ENCODE measurements around the gene OR5AU1.
A peak's percentile ranks its signal among the peaks of the same experiment; 100 is the strongest.

The OR5AU1 gene

DNA sequence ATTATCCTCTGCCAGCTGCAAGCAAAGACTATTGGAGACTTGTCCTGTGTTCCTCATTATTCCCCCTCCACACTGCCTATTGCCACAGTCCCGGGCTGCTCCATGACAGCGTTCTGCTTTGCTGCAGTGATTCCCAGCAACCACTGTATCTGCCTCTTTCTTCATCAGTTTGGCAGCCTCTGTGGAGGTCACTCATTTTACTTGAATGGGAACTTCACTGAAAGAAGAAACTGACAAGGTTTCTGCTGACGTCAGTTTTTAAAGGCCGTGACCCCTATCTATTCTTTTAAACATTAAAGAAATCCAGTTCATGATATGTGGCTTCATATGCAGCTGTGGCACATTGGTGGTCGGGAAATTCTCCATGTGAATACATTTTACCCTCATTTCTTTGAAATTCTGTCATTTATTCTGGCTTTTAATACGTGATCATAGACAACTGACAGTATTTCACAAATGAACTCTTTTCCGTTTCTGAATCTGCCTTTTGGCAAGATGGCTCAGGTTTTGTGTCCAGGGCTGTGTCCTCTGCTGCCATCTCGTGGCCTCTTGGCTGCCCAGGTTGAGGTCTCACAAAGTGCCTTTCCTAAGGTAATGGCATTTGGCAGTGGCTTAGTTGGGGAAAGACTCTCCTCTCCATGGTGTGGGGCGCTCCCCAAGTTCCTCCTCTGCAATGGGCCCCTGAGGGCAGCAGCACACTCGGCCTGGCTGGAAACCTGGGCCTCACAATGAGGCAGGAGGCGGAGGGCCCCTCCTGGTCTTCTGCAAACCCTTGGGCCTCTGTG, 49.2 kb downstream of the OR5AU1 start:
- DNase-seq = peak; percentile 35

DNA sequence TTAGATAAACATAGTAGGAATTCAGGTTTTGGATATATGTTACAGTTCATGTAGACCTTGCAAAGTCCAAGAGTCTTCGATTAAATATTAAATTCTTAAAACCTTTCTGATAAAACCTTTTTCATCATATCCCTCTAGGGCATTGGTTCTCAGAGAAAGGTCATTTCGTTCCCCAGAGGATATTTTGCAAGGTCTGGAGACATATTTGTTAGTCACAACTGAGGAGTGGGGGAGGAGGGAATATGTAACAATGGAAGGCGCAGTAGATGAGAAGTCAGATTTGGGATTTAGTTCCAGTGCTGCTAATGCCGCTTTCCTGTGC, 49.7 kb downstream of the OR5AU1 start:
- DNase-seq = no peak

DNA sequence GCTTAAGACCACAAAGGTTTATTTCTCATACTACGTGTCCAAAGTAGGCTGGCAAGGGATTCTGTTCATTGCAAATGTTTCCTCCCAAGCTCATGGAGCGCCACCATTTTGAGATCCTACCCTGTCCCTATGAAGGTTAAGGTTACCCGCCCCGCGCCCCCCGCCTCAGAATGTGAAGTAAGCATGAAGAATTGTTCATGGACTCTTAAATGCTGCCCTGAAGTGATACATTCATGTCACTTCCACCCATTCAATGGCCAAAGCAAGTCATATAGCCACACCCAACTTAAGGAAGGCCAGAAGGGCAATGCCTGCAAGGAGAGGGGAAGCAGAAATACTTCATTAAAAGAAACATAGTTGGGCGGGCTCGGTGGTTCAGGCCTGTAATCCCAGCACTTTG, 50.8 kb downstream of the OR5AU1 start:
- no peak for DNase-seq

All from NCI-H187 treated with DMSO at 0.1 percent for 48 hours (cell line).